ENCODE measurements around the gene CELF2.

CELF2 gene

GRCh38 chr10:11260170-11260569 is 242.5 kb downstream of the CELF2 start:
- no peak overlapping the region for H3K4me3 ChIP-seq (ENCODE audit: low read depth, low read length)
- no peak for DNase-seq (ENCODE audit: low read depth, low spot score)
- TF ChIP-seq CTCF (IDR thresholded peaks at IDR 0.05; ENCODE audit: low read depth, low read length): no peak
- in situ Hi-C loops (cut with HindIII; ENCODE audit: low sequenced_read_pairs): no loop called here

GRCh38 chr10:11261143-11261542 is 243.5 kb downstream of the CELF2 start:
- no peak for TF ChIP-seq CTCF (IDR thresholded peaks at IDR 0.05; ENCODE audit: low read depth, low read length)
- H3K4me3 ChIP-seq (ENCODE audit: low read depth, low read length): no peak overlapping the region
- DNase-seq (ENCODE audit: low read depth, low spot score): no peak
- in situ Hi-C loops (cut with HindIII; ENCODE audit: low sequenced_read_pairs): no loop called here

- in situ Hi-C loops (cut with HindIII; ENCODE audit: low sequenced_read_pairs): no loop called here
- H3K4me3 ChIP-seq (ENCODE audit: low read depth, low read length): no peak overlapping the region
- no peak for TF ChIP-seq CTCF (IDR thresholded peaks at IDR 0.05; ENCODE audit: low read depth, low read length)
- DNase-seq (ENCODE audit: low read depth, low spot score): no peak
Measured at GRCh38 chr10:11261687-11262493, 244.2 kb downstream of the CELF2 start.

- no peak overlapping the region for H3K4me3 ChIP-seq (ENCODE audit: low read depth, low read length)
- in situ Hi-C loops (cut with HindIII; ENCODE audit: low sequenced_read_pairs): no loop called here
- DNase-seq (ENCODE audit: low read depth, low spot score): no peak
- TF ChIP-seq CTCF (IDR thresholded peaks at IDR 0.05; ENCODE audit: low read depth, low read length): no peak
Measured at GRCh38 chr10:11262494-11263345, 245.0 kb downstream of the CELF2 start.

- no peak for TF ChIP-seq CTCF (IDR thresholded peaks at IDR 0.05; ENCODE audit: low read depth, low read length)
- no peak for DNase-seq (ENCODE audit: low read depth, low spot score)
- in situ Hi-C loops (cut with HindIII; ENCODE audit: low sequenced_read_pairs): no loop called here
- no peak overlapping the region for H3K4me3 ChIP-seq (ENCODE audit: low read depth, low read length)
Measured at GRCh38 chr10:11263767-11264166, 246.1 kb downstream of the CELF2 start.

- no peak for DNase-seq (ENCODE audit: low read depth, low spot score)
- in situ Hi-C loops (cut with HindIII; ENCODE audit: low sequenced_read_pairs): no loop called here
- H3K4me3 ChIP-seq (ENCODE audit: low read depth, low read length): no peak overlapping the region
- TF ChIP-seq CTCF (IDR thresholded peaks at IDR 0.05; ENCODE audit: low read depth, low read length): no peak
Measured at GRCh38 chr10:11264296-11265048, 246.8 kb downstream of the CELF2 start.

Data from astrocyte of the spinal cord (primary cell).